ENCODE data around the gene FOXC2.

The FOXC2 gene
- 0 to 0.27 (median 0.06) reads per million in 4 donors for total RNA-seq

GRCh38 chr16:86566601-86566965 lies at the start of gene FOXC2:
Gene FOXC2, plus strand, starts transcription at chr16:86566829. Its CDS starts 507 bp downstream, at chr16:86567336.
- peak in 2 of 5 donors; percentile 17 to 25 for DNase-seq

- DNase-seq = no peak
Measured at GRCh38 chr16:86517033-86517432, 49.6 kb upstream of the FOXC2 start.

- DNase-seq = no peak
Measured at GRCh38 chr16:86517652-86518258, 48.9 kb upstream of the FOXC2 start.

GRCh38 chr16:86519007-86519648 lies 47.5 kb upstream of the FOXC2 start:
- DNase-seq = no peak

- peak in 3 of 5 donors; percentile 27 to 39 (median 36) for DNase-seq
Measured at GRCh38 chr16:86519649-86520316, 46.8 kb upstream of the FOXC2 start.

- DNase-seq = no peak
Measured at GRCh38 chr16:86520317-86521210, 46.1 kb upstream of the FOXC2 start.

DNA sequence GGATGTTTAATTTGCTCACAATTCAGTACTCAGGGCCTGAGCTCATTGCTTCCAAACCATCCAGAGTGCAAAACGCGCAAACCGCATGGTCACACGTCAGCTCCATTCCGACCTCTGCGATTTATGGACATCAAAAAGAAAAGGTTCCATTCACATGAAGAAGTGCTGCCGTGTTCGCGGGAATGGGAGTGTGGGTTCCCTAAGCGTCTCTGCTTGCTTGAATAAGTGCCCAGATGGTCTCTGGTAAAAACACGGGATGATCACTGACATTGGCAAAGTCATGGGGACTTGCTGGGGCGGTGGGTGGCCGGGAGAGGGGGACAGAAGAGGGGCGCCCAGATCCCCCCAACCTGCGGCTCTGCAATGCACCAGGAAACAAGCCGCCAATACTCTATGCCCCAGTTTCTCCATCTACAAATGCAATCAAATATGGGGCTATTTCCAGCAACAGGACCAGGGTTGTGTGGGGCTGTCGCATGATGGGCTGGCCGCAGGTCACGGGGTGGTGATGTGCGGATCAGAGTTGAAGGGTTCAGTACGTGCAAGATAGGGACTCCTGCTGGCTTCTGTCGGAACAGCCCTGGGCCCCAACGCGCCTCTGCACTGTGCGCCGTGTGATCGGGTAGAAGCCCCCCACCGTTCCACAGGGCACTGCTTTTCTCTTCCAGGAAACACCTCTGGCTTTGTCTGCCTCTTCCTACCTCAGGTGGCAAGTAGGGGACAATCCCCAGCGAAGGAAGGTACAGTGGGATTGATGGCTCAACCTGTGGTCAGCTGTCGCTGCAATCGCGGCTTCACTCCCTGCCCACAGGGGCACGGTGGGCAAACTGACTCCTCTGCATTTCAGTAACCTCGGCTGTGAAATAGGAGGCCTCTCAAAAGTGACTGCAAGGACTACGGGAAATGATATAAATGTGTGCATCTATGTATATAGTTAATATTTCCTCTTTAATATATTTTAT lies 45.1 kb upstream of the FOXC2 start:
- DNase-seq = no peak

- DNase-seq = no peak
Measured at GRCh38 chr16:86522634-86523033, 44.0 kb upstream of the FOXC2 start.

GRCh38 chr16:86523166-86523740 lies 43.4 kb upstream of the FOXC2 start:
- DNase-seq = no peak

- DNase-seq = no peak
Measured at GRCh38 chr16:86524029-86524428, 42.6 kb upstream of the FOXC2 start.

DNA sequence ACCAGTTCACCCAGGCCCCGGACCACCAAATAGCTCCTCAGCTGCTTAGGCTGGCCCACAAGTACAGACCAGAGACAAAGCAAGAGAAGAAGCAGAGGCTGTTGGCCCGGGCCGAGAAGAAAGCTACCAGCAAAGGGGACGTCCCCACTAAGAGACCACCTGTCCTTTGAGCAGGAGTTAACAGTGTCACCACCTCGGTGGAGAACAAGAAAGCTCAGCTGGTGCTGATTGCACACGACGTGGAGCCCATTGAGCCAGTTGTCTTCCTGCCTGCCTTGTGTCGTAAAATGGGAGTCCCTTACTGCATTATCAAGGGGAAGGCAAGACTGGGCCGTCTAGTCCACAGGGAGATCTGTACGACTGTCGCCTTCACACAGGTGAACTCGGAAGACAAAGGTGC lies 40.9 kb upstream of the FOXC2 start:
- DNase-seq = no peak

DNA sequence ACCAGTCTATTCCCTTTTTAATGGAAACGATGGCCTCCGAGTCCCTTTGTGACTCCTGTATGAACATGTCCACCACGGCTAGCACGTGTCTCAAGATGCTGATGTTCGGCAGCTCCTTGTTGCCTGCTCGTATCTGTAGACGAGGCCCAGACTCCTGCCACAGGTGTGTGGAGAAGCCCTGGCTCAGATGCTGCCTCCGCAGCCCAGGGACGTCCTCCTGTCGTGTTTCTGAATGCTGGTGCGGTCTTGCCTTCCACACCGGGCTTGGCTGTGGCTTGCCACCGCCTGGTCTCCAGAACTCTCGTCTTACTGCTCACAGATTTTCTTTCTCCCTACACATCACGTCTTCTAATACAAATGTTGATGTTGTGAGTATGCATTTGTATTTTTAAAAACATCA lies 39.3 kb upstream of the FOXC2 start:
- DNase-seq = no peak

DNA sequence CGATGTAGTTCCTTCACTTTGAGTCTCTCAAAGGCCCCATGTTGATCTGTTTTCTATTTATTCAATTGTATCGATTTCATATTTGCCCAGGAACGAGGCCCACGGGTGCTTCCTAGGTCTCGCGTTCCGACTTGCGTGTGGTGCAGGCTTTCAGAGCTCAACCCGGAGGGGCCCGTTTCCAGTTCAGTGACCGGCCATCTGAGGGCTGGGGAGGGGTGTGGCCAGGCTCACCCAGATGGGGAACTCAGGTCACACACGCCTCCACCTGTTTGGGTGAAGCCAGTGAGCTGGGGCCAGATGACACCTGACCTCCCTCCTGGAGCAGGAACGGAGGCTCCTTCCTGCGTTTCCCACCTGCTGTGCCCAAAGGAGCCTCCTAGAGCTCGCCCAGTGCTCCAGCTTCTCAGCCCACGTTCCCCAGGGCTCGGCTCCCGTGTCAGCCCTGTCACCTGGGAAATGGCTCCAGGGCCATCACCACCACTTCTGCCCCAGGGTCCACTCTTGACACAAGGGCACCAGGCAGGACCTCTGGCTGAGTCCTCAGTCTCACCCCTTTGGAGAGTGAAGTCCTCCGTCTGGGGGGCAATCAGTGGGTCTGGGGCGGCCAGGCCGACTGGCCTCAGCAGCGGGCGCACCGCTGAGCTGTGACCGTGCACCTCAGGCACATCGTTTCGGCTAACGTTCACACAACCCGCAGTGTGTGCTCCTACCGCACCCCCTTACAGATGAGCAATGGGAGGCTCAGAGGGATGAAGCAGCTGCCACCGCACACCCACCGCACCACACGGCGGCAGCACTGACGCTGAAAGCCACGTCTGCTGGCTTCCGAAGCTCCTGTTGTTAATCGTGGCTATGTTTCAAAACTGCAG lies 38.3 kb upstream of the FOXC2 start:
- DNase-seq = no peak

GRCh38 chr16:86529160-86529559 lies 37.5 kb upstream of the FOXC2 start:
- no peak for DNase-seq

DNA sequence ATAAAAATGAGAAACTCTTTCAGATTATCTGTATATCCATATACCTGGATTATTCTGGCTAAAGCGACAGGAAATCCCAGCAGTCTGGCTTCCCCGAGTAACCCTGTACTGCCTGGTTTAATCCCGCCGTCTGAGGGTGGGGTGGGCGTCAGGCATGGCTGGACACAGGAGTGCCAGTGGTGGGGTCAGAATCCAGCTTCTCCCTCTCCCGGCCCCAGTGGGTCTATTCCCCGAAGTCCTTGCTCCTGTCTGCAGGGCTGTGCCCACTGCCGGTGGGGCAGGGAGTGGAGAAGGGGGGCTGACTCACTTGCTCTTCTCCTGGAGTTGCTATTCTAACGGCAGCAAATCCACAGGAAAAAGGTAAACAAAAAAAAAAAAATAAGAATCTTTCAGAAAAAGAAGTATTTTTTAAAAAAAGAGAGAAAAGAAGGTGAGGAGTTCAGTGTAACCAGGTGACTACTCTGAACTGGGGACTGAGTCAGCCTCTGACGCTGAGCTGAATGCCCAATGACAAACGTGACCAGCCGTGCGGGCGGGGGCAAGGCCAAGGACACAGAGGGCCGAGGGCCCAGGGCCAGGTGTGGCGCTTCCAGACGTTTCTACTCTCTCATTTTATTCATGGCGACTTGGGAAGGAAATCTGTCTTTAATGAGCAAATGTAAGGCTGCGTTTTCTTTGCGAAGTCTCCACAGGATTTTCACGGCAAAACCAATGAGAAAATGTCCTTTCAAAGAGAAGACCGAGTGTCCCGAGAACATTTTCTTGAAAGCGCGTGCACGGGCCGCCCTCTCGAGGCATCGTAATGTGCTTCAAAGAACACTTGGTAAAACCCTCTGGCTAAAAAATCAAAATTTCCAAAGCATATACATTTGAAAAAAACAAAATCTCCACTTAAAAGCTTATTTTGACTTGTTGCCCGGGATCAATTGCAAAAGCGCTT lies 36.1 kb upstream of the FOXC2 start:
- DNase-seq = no peak

GRCh38 chr16:86531191-86531545 lies 35.5 kb upstream of the FOXC2 start:
- no peak for DNase-seq

GRCh38 chr16:86531641-86532525 lies 34.7 kb upstream of the FOXC2 start:
- DNase-seq = no peak

GRCh38 chr16:86532526-86532815 lies 34.2 kb upstream of the FOXC2 start:
- DNase-seq = no peak

- DNase-seq = no peak
Measured at GRCh38 chr16:86533076-86533475, 33.6 kb upstream of the FOXC2 start.

Data from T-helper 1 cell (primary cell).